Astrocyte of the cerebellum (primary cell): ENCODE measurements around the gene SIGLEC10.
"Not testable (repeated sequence)": the region's sequence is repeated elsewhere in the genome, so short reads cannot be mapped to it uniquely, and the experiment has no call there.

Source experiments
- DNase-seq: peaks from one replicate; pipeline ENCODE4 v3.0.0-alpha.2; 2011; ENCODE audit warnings: low read depth
- H3K4me3 ChIP-seq: 2 replicates; pipeline ENCODE4 v1.5.1; 2011; ENCODE audit warnings: mild to moderate bottlenecking, low read depth, low read length, moderate library complexity
- CTCF ChIP-seq: IDR thresholded peaks from 2 replicates; pipeline ENCODE4 v1.5.1; 2012; ENCODE audit warnings: low read length, low read depth, moderate library complexity, mild to moderate bottlenecking; ENCODE audit errors: missing control alignments
- in situ Hi-C: cut with HindIII; loops from 2 replicates; pipeline ENCODE4 v1.10.0; 2017; ENCODE audit warnings: low sequenced_read_pairs

Gene SIGLEC10, protein sequence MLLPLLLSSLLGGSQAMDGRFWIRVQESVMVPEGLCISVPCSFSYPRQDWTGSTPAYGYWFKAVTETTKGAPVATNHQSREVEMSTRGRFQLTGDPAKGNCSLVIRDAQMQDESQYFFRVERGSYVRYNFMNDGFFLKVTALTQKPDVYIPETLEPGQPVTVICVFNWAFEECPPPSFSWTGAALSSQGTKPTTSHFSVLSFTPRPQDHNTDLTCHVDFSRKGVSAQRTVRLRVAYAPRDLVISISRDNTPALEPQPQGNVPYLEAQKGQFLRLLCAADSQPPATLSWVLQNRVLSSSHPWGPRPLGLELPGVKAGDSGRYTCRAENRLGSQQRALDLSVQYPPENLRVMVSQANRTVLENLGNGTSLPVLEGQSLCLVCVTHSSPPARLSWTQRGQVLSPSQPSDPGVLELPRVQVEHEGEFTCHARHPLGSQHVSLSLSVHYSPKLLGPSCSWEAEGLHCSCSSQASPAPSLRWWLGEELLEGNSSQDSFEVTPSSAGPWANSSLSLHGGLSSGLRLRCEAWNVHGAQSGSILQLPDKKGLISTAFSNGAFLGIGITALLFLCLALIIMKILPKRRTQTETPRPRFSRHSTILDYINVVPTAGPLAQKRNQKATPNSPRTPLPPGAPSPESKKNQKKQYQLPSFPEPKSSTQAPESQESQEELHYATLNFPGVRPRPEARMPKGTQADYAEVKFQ

DNA sequence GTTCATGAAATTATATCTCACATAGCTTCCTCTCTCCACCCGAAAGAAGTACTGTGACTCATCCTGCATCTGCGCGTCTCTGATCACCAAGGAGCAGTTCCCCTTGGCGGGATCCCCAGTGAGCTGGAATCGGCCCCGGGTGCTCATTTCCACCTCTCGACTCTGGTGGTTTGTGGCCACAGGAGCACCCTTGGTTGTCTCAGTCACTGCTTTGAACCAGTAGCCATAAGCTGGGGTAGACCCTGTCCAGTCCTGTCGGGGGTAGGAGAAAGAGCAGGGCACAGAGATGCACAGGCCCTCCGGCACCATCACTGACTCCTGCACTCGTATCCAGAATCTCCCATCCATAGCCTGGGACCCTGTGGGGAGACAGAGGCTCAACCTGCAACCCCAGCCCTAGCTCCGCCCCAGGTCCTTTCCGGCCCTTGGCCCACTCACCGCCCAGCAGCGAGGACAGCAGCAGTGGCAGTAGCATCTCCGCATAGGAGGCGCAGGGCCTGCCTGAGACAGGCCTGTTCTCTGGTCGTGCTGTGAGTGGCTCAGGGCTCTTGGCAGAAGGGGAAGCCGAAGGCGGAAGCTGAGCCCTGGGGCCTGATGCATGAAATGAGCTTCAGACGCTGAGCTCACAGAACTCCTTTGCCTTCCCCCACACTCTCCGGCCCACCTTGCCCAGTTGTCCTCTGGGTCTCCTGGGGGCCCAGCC is at the start of gene SIGLEC10:
SIGLEC10 (minus strand) TSS at position 536 of the 703 bp plus-strand sequence; CDS start at position 475, 61 bp downstream.
- TF ChIP-seq CTCF = no peak
- in situ Hi-C loops = no loop called here
- no peak for DNase-seq
- H3K4me3 ChIP-seq = no peak within 1 kb of the TSS

- TF ChIP-seq CTCF = no peak
- in situ Hi-C loops = no loop called here
- no peak overlapping the region for H3K4me3 ChIP-seq
- DNase-seq = no peak
Measured at GRCh38 chr19:51466723-51467122, 49.3 kb upstream of the SIGLEC10 start.

DNA sequence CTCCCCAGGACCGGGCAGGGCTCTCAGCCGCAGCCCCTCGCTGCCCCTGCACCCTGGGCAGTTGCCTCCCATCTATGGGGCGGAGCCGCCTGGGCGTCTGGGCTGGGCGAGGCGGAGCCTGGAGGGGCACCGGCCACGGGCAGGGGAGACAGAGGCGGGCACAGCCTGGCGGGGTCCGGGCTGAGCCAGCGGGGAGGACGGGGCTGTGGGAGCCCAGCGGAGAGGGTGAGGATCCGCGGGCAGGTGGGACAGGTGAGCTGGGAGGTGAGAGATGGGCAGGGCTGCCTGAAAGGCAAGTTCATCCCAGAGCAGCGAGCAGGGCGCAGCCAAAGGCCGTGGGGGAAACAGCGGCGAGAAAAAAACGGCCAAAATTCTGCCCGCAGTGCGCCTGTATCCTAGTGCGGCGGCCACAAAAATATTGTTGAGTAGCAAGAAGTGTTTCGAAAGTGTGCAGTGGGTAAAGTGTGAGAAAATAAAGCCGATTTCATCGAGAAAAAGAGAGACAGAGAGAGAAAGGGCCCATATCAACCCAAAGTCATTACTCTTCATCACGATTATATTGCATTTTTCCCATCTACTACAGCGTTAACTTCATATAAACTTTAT is 46.6 kb upstream of the SIGLEC10 start:
- DNase-seq, in situ Hi-C loops, H3K4me3 ChIP-seq: not testable (repeated sequence)

DNA sequence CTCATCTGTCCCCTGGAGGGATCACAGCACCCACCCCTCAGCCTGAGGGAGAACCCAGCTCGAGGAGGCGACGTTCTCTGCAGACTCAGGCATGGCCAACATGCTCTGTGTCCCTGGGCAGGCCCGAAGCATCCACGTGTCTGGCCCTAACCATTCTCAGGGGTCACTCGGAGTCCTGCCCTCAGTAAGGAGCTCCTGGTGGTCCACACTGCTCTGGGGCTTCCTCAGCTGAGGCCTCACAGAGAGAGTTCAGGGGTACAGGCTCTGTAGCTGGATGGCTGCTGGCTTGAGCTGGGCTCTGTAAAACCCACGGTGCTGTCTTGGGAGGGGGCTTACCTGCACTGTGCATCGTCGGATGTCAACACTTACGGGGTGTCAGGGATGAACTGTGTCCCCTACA is 45.2 kb upstream of the SIGLEC10 start:
- TF ChIP-seq CTCF = no peak
- H3K4me3 ChIP-seq = no peak overlapping the region
- DNase-seq = no peak
- in situ Hi-C loops = no loop called here

- no peak for DNase-seq
- TF ChIP-seq CTCF = no peak
- in situ Hi-C loops = no loop called here
- H3K4me3 ChIP-seq = no peak overlapping the region
Measured at GRCh38 chr19:51462276-51462675, 44.8 kb upstream of the SIGLEC10 start.

- H3K4me3 ChIP-seq = no peak overlapping the region
- no peak for DNase-seq
- in situ Hi-C loops = no loop called here
- no peak for TF ChIP-seq CTCF
Measured at GRCh38 chr19:51461723-51462161, 44.3 kb upstream of the SIGLEC10 start.
